Measurements from ENCODE around the gene CCDC167.

CCDC167 gene

GRCh38 chr6:37492236-37492972 is 7.3 kb downstream of the CCDC167 start:
- TF ChIP-seq, protein P1, sequence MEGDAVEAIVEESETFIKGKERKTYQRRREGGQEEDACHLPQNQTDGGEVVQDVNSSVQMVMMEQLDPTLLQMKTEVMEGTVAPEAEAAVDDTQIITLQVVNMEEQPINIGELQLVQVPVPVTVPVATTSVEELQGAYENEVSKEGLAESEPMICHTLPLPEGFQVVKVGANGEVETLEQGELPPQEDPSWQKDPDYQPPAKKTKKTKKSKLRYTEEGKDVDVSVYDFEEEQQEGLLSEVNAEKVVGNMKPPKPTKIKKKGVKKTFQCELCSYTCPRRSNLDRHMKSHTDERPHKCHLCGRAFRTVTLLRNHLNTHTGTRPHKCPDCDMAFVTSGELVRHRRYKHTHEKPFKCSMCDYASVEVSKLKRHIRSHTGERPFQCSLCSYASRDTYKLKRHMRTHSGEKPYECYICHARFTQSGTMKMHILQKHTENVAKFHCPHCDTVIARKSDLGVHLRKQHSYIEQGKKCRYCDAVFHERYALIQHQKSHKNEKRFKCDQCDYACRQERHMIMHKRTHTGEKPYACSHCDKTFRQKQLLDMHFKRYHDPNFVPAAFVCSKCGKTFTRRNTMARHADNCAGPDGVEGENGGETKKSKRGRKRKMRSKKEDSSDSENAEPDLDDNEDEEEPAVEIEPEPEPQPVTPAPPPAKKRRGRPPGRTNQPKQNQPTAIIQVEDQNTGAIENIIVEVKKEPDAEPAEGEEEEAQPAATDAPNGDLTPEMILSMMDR (IDR thresholded peaks at IDR 0.05; ENCODE audit: low read depth, low read length) = no peak
- H3K4me3 ChIP-seq (ENCODE audit: low read depth, low read length) = no peak overlapping the region

GRCh38 chr6:37491830-37492208 is 7.9 kb downstream of the CCDC167 start:
- TF ChIP-seq, protein P1 (IDR thresholded peaks at IDR 0.05; ENCODE audit: low read depth, low read length) = no peak
- H3K4me3 ChIP-seq (ENCODE audit: low read depth, low read length) = no peak overlapping the region

DNA sequence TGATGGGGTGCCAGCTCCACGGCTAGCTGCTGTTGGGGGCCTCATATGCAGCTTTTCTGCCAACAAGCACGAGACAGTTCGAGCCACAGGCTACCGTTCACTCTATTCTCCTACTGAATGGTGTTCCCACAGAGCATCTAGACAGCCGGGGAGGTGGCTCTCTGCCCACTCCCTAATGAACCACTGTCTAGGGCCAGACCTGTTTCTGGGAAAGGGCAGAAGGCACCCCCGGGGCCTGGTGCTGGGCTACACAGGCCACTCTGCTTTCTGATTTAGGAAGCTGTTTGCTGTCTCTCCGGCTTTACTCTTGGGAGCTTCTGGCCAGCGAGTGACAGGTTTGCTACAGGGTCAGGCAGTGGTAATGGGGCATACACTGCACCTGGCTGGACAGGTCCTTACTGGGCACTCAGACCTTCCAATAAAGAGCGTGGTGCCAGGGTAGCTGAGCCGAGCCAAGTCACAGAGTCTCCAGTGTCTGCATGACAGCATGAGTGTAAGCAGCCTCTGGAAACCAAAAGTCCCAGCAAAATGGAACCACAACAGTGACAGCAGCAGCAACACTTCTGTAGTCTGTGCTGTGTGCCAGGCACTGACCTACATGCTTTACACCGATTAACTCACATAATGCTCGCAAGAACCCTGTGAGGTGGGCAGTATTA is 8.4 kb downstream of the CCDC167 start:
- TF ChIP-seq, protein P1 (IDR thresholded peaks at IDR 0.05; ENCODE audit: low read depth, low read length) = no peak
- H3K4me3 ChIP-seq (ENCODE audit: low read depth, low read length) = no peak overlapping the region

DNA sequence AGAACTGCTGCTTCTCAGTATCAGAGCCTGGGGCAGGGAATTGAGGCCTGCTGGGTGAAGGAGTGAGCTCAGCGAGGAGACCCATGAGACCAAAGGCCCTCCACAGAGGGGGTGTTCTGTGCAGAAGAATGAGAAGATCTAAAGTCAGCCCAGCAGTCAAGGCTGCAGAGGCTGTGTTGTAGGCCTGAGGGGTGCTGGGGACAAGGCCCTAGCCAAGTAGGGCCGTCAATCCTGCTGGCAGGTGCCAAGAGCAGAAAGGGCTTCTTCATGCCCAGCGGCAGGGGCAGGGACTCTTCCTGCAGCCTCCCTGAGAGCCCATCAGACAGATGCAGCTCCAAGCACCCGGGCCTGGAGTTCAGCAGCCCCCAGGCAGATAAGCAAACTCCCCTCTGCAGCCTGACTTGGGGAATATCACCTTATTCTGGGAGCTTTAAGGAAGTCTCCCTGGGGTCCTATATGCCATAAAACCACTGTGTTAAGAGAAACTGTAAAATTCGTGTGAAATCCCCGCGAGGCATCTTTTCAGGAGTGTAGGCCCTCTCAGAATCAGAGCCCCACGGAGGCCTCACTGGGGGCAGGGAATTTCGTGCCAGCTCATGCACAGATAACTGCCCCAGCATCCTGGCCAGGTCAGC is 9.0 kb downstream of the CCDC167 start:
- H3K4me3 ChIP-seq (ENCODE audit: low read depth, low read length) = no peak overlapping the region
- TF ChIP-seq, protein P1 (IDR thresholded peaks at IDR 0.05; ENCODE audit: low read depth, low read length) = no peak

GRCh38 chr6:37489697-37490336 is 9.9 kb downstream of the CCDC167 start:
- no peak overlapping the region for H3K4me3 ChIP-seq (ENCODE audit: low read depth, low read length)
- TF ChIP-seq, protein P1 (IDR thresholded peaks at IDR 0.05; ENCODE audit: low read depth, low read length) = peak; percentile 3; the same call in 1 of the 2 replicates

DNA sequence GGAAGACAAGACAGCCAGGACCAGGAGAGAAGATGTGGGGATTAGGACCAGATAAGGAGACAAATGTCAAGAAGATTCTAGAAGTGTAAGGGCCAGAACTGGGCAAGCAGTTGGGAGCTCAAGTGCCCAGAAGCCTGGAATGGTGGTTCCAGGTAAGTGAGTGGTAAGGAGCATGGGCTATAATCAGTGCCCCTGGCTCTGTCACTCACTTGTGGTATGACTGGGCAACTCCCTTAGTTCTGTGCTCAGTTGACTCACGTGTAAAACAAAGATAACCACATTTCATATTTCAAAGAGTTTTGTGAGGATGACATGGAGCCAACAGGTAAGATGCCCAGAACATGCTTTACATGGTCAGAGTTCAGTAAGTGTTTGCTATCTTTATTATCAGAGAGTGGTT is 11.2 kb downstream of the CCDC167 start:
- TF ChIP-seq, protein P1 (IDR thresholded peaks at IDR 0.05; ENCODE audit: low read depth, low read length) = no peak
- H3K4me3 ChIP-seq (ENCODE audit: low read depth, low read length) = no peak overlapping the region
